CD4-positive, alpha-beta T cell treated with Interleukin-21 for 1 hour (primary cell): ENCODE results near the gene ZFR.
"Not testable (repeated sequence)": the region's sequence is repeated elsewhere in the genome, so short reads cannot be mapped to it uniquely, and the experiment has no call there.

Experiments used
- DNase-seq: peaks from one replicate; pipeline ENCODE4 v3.0.0-alpha.2; 2020

ZFR gene

DNA sequence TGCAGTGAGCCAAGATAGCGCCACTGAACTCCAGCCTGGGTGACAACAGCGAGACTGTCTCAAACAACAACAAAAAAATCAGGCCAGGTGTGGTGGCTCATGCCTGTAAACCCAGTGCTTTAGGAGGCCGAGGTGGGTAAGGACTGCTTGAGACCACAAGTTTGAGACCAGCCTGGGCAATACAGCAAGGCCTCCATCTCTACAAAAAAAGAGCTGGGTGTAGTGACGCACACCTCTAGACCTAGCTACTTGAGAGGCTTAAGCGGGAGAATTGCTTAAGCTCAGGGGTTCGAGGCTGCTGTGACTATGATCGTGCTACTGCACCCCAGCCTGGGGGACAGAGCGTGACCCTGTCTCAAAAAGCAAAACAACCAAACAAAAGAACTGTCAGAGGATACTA, 91.9 kb downstream of the ZFR start:
- no peak for DNase-seq

DNA sequence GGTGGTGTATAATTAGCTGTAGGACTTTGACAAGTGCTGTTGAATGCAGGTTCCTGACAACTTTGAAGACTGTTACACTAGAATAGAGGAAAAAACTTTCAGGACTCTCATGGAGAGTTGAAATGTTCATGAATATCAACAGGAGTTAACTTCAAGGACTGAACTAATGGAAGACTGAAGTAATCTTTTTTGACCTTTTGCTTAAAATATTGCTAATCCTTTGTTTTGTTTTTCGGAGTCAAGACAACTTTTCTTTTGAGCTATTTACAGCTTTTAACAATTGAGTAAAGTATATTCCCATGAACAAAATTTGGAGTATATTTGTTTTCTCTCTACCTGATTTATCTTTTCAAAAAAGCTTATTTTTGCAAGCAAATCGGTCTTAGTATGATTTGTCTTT, 97.7 kb downstream of the ZFR start:
- DNase-seq, result no peak

DNA sequence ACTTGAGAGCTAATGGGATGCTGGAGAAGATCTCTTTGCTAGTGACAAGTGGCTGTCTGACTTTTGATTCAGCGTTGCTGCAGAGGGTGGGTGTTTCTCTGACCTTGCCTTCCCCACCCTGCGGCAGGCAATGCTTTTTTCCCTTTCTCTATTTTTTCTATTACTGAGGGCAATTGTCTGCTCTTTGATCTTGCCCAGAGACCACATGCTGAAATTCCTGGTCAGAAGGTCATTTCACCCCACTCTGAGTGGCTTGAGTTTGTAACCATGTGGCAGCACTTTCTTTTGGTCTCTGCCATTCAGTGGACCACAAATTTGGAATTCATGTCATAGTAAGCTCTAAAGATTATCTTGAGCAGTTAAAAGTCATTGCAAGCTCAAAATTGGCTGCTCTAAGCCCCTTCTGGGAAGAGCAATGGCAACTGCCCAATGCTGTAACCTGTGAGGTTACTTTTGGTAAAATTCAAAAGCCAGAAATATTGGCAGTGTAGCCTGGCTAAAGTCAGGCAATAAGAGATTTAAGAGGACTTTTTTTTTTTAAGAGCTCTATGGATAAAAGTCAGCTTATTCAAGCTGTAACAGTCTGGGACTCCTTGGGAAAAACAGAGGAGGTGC, 101.4 kb downstream of the ZFR start:
- no peak for DNase-seq

DNA sequence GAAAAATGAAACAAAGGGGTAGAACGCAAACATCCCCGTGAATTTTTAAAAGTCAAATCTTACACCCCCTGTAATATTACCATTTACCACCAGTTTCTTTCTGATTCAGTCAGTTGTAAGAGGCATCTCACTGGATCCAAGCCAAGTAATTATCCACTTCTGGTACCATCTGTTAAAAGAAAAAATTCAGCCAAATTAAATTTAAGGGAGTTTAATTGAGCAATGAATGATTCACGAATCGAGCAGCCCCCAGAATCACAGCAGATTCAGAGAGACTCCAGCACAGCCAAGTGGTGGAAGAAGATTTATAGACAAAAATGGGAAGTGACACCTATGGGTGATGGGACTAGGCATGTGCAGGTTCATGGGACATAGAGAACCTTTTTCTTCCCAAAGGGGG, 101.9 kb downstream of the ZFR start:
- no peak for DNase-seq

DNA sequence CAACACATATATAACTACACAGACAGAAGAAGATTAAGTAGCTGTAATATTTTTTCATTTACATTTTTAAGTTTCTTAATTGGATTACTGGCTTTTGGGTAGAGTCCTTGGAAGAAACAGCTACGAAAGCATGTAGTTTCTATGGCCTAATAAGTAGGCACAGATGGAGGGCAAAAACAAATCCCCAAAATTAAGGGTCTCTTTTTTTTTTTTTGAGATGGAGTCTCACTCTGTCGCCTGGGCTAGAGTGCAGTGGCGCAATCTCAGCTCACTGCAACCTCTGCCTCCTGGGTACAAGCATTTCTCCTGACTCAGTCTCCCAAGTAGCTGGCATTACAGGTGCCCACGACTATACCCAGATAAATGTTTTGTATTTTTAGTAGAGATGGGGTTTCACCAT, 104.7 kb downstream of the ZFR start:
- no peak for DNase-seq

DNA sequence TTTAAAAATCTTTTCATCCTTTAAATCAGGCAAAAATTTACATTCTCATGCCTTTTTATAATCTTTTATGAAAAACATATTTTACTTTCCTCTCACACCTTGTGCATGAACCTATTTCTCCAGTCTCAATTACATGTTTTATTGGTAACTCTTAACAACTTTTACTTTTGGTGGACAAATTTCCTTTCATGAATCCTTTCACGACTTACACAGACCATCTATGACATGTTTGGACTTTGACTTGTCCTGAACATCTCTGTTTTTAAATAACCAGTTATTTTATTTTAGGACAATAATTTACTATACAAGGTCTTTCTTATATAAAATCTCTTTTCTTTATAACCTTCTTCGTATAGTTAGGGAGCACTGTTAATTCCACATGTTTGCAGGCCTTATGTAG, 105.3 kb downstream of the ZFR start:
- DNase-seq, result no peak

DNA sequence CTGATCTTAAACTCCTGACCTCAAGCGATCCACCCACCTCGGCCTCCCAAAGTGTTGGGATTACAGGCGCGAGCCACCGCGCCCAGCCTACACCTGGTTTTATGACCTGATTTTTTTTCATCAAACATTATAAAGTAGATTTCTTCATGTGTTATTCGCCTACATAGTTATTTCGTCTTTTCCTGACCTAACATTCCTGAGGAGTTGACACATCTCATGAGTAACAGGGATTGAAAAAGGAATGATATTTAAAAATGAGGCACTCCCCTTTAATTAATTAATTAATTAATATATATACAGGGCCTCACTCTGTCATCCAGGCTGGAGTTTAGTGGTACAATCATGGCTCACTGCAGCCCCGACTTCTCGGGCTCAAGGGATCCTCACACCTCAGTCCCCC, 111.6 kb downstream of the ZFR start:
- DNase-seq, result no peak

DNA sequence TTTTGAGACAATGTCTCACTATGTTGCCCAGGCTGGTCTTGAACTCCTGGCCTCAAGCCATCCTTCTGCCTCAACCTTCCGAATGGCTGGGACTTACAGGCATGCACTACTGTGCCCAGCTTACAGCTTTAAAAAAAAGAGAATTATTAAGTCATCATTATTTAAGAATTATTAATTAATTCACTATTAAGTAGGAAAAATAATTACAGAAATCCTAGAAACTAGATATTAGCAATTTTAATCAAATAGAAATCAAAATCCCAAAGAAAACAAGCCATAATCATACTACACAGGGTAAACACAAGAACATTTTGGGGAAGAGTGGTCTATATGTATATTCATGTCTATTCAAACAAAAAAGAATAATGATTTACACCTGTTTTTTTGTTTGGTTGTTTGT, 112.2 kb downstream of the ZFR start:
- DNase-seq, result no peak

DNA sequence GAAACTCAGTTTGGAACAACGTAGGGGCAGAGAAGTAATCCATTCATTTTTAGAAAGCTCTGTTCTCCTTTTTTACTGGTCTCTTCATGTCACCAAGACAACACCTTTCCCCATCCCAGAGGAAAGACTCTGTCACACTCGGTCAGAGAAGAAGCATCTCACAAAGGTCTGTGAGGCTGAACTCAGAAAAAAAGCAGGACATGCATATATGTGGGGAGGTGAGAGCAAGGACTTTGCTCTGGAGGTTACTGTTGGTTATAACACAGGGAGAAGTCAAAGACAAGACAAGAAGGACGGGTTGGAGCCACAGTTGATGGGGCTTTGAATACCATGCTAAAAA, 112.6 kb downstream of the ZFR start:
- DNase-seq, result no peak

DNA sequence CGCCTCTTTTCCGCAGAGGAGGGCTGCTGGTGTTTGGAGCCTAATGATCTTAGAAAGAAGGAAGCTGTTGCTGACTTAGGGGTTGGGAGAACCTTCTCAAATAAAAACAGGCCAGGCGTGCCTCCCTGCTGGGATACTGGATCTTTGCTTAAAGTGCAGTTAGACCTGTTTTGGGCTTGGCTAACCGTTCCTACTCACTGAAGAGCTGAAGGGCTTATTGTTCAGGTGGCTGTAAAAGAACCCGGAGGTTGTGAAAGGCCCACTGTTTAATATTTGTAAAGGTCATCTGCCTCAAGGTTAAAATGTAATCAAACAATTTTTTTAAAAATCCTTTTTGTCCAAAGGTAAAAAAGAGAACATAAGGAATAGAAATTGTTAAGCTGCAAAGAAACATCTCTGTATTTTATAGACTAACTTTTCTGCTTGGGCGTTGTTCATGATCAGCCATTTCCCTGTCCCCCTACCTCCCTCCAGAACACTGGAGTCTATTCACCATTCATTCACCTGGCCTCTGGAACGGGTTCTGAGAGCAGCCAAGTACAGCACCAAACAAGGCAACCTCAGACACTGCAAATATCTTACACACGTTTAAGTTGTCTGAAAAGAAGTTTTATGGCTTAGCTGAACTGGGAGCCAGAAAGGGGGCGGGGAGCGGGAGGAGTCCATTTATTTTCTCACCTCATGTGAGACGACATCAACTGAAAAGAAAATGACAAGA, 113.2 kb downstream of the ZFR start:
- no peak for DNase-seq

DNA sequence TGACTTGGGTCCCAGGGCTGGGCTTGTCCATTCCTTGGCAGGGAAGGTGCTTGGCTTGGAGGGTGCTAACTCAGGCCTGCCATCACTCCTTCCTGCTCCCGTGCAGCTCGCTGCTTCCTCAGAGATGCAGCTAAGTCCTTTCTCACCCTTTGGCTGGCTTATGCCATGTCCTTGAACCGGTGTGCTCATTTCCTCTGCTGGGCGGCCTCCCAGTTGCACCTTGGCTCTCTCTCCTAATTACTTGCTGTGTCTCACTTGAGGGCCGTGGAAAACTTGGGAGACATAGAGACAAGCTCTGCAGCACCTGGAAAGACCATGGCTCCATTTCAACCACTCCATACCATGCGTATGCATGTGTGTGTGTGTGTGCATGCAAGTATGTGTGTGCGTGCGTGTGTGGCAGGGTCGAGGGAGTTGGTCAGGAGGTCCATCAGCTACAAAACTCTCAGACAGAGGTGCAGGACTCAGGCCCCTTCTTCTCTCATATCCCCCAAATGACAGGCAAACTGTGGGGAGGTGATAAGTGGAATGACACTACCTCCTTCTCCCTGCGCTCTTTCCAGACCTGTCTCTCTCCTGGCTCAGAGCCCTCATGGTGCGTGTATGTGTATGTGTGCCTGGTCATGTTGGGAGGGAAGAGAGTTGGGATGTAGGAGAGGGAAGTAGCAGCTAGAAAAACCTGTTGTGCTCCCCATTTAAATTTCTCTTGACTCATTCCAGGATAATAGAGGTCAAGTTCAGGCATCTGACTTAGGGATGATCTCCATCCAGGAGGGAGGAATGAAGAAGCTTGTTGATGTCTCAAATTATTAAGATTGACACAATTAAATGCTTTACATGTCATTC, 114.2 kb downstream of the ZFR start:
- DNase-seq, result no peak

DNA sequence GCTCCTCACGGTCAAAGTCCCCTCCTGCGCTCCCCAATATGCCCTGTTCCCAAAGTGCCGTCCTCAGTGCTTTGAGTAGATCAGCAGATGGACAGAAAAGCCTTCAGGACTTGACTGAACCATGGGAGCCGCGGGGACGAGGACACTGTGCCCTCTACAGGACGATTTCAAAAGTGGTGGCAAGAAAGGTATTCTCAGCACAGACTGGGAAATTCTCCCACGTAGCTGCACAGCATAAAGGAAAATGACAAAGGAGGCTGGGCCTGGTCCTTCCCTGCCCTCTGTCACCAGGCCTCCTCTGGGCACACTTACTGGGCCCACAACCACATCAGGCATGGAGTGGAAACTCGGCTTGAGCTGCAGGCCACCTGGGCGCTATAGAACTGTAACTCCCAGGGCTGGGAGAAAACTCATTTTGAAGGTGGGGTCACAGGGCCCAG, 115.1 kb downstream of the ZFR start:
- DNase-seq, result peak; percentile 65

DNA sequence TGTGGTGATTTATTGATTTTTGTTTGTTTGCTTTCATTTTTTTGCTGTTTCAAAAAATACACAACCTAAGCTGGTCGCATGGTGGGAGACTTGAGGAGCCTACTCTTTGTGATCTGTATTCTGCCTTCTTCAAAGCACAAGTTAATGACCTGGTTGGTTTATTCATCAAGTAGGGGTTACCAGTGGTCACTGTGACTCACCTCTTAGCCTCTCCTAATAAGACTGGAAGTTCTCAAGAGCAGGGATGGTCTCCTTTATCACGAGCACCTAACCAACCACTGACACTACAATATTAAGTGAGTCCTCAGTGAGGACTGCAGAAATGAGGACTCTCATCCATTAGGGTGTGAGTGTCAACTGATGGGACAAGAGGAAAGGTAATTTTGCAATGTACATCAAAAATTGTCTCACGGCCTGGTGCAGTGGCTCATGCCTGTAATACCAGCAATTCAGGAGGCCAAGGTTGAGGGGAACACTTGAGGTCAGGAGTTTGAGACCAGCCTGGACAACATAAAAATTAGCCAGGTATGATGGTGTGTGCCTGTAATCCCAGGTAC, 118.2 kb downstream of the ZFR start:
- no peak for DNase-seq

DNA sequence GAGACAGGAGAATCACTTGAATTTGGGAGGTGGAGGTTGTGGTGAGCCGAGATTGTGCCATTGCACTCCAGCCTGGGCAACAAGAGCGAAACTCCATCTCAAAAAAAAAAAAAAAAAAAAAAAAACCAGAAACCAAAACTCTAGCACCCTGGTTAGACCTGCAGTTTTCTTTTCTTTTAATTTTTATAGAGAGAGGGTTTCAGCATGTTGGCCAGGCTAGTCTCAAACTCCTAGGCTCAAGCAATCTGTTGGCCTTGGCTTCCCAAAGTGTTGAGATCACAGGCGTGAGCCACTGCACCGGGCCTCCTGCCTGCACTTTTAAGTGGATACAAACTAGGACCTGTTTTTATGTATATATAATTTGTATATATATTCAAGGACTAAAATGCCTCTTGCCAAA, 118.9 kb downstream of the ZFR start:
- DNase-seq, result no peak

DNA sequence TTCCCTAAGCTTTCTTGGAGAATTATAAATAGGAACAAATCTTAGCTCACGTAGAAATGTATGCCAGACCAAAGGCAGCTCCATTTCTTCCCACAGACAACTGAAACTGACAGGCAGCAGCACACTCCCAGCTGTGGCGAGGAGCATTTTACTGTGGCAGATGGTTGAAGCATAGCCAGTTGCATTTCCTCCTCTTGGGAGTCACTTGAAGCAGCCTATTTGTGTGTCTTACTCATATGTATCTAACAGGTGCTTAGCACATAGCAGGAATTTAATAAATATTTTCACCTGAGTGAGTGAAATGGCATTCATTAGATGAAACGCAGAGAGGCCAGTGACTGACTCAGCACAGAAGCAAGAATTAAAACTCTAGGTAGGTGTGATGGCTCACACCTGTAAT, 119.5 kb downstream of the ZFR start:
- DNase-seq, result no peak

DNA sequence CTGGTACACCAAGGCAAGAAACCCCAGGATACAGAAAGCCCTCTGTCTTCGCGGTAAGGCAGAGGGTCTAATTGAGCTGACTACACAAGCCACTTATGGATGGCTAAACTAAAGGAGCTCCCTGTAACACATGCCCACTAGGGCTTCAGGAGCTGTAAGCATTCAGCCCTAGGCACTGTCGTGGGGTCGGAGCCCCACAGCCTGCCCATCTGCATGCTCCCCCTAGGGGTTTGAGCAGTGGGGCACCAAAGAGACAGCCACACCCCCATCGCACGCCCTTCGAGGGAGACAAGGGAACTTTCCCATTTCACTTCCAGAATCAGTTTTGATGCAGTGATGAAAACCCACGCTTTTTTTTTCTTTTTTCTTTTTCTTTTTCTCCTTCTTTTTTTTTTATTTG, 120.8 kb downstream of the ZFR start:
- DNase-seq, result no peak

DNA sequence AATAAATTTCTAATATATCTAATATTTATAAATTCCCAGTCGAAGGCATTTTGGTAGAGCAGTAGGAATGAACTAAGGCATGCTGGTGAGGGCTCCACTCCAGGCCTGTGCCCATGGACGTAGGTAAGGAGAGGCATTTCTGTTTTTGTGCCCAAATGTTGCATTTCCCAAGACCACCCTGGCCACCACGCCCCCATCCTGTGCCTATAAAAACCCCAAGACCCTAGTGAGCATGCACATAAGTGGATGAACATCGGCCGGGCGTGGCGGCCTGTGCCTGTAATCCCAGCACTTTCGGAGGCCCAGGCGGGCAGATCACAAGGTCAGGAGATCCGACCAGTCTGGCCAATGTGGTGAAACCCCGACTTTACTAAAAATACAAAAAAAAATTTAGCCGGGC, 121.7 kb downstream of the ZFR start:
- DNase-seq, result no peak

DNA sequence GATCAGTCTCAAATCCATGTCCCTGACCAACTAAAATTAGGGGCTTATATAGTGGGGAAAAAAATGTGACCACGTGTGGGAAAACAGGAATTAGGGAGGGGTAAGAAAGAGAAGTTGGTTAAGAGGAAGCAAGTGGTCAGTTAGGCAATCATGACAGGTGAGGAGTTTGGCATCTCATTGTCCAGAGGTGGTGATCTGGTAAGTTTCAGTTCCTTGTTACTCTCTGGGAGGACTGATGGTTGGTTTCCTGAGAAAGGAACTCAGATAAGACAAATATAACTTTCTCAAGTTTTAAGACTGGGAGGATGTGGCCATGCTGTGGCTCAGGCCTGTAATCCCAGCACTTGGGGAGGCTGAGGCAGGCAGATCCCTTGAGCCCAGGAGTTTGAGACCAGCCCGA, 122.8 kb downstream of the ZFR start:
- not testable (repeated sequence) for DNase-seq

DNA sequence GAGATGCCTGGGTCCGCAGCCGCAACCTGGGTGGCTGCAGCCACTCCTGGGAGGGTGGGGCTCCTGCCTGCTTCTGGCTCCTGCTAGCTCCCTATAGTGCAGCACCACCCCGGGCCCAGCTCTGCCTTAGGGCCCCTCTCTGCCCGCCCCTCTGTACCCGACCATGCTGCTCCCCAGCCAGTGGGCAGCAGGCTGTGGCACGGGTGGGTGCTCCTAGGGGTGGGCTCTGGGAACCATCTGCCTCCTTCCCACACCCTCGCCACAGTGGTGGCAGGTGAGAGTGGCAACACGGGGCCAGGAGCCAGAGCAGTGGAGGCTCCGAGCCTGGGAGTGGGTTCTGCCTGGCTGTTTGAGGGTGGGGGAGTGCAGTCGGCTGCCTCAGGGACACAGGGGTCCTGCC, 124.0 kb downstream of the ZFR start:
- no peak for DNase-seq

DNA sequence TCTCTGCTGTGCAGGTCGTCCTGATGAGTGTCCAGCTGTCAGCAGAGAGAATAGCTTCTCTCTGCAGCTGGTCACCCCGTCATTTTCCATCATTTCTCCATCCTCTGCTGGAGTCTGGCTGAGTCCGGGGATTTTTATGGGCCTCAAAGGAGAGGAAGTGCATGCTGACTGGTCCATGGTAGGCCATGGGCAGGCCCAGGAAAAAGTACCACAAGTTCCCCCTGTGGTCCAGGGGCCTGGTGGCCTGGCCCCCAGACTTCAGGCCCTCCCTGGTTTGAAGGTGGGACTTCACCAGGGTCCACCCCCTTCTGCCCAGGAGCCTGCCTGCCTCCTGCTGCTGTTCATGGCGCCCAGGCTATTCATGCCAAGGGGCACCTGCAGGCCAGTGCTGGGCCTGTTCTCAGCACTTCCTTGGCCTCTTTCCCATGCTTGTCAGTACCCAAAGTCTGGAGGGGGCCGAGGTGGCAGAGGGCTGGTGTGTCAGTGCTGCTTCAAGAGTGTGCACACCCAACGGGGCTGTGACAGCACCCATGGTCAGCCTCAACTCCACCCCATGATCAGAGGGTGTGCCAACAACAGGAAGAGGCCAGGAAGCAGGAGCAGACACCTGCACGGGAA, 124.5 kb downstream of the ZFR start:
- no peak for DNase-seq

DNA sequence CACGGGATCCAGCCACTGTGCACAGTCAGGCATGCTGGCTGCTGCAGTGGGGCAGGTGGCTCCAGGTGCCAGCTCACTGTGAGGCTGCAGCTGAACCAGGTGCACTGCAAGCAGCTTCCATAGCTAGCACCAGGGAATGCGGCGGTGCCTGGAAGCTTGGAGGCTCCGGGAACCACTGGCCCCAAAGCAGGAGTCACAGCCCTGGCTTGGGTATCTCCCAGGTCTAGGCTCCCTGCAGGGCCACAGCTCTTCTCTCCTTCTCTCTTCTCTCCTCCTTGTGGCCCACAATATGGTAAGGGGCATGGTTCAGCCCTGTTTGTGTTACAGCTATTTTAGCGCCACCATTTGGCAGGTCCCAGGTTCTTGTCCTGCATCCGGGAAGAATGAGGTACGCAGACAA, 125.1 kb downstream of the ZFR start:
- DNase-seq, result no peak

DNA sequence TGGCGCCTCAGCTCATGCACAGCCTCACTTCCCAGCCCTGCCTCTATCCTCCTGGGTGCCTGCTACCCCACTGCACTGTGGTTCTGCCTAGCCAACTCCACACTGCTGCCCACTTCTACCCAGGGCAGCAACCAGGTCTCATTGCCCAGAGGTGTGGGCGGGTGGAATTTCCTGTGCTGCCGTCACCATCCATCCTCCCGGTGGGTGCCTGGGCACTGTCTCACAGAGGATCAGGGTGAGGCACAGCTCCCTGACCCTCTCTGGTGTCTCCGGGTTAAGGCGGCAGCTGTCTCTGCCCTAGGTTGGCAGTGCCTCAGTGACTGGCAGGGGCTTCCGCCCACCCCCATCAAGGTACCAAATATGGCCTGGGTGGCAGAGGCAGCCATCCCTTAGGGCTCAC, 127.5 kb downstream of the ZFR start:
- no peak for DNase-seq

DNA sequence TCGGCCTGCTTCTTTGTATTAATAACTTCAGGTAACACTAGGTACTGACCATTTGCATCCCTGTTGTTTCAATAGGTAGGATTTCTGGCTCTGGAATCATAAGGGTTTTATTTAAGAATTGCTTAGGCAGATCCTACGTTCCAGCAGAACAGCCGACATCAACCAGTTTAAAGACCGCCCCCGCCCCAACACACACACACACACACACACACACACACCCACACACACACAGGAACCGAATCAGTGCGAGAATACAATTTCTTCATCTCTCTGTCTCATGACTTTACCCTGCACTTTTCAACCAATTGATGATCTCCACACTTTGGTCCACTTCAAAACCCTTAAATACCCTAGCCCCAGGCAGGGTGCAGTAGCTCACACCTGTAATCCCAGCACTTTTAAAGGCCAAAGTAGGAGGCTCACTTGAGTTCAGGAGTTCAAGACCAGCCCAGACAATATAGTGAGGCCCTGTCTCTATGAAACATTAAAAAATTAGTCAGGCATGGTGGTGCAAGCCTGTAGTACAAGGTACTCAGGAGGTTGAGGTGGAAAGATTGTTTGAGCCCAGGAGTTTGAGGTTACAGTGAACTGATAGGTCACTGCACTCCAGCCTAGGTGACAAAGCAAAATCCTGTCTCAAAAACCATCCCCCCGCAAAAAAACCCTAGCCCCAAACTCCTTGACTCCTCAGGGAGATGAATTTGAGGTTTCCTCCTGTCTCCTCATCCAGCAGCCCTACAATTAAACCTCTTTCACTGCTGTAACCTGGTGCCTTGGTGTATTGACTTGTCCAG, 129.1 kb downstream of the ZFR start:
- no peak for DNase-seq
